ENCODE data around the gene PODNL1.
"Not testable (repeated sequence)": the region's sequence is repeated elsewhere in the genome, so short reads cannot be mapped to it uniquely, and the experiment has no call there.

PODNL1 gene

GRCh38 chr19:13972368-13973155, 34.3 kb upstream of the PODNL1 start:
- DNase-seq (ENCODE audit: low read depth): no peak

DNA sequence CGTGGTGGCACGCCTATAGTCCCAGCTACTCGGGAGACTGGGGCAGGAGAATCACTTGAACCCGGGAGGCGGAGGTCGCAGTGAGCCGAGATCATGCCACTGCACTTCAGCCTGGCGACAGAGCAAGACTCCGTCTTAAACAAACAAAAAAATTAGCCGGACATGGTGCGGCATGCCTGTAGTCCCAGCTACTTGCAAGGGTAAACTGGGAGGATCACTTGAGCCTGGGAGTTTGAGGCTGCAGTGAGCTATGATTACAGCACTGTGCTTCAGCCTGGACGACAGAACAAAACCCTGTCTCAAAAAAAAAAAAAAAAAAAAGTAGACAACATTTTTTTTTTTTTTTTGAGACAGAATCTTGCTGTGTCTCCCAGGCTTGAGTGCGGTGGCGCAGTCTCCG, 33.7 kb upstream of the PODNL1 start:
- DNase-seq (ENCODE audit: low read depth): not testable (repeated sequence)

- no peak for DNase-seq (ENCODE audit: low read depth)
Observed at GRCh38 chr19:13969897-13970296, 31.7 kb upstream of the PODNL1 start.

- DNase-seq (ENCODE audit: low read depth): no peak
Observed at GRCh38 chr19:13968999-13969398, 30.8 kb upstream of the PODNL1 start.

- DNase-seq (ENCODE audit: low read depth): no peak
Observed at GRCh38 chr19:13968383-13968935, 30.2 kb upstream of the PODNL1 start.

GRCh38 chr19:13967206-13967605, 29.0 kb upstream of the PODNL1 start:
- not testable (repeated sequence) for DNase-seq (ENCODE audit: low read depth)

DNA sequence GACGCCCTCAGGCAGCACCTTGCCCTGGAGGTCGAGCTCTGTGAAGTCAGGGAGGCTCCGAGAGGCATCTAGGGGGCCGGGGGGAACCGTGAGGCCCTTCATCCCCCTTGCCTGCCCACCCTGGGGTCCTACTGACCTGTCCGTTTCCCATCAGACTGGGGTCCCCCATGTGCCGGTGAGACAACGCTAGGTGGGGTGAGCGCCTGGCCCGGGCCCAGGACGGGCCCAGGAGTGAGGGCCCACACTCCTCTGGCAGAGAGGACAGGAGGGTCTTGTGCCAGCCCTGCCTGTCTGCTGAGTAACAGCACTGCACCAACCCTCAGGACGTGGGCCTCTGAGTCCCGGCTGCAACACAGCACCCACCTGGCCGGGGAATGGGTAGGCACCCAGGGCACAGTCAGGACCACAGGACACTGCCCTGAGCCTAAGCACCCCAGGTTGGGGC, 28.5 kb upstream of the PODNL1 start:
- no peak for DNase-seq (ENCODE audit: low read depth)

GRCh38 chr19:13965926-13966683, 27.9 kb upstream of the PODNL1 start:
- no peak for DNase-seq (ENCODE audit: low read depth)

DNA sequence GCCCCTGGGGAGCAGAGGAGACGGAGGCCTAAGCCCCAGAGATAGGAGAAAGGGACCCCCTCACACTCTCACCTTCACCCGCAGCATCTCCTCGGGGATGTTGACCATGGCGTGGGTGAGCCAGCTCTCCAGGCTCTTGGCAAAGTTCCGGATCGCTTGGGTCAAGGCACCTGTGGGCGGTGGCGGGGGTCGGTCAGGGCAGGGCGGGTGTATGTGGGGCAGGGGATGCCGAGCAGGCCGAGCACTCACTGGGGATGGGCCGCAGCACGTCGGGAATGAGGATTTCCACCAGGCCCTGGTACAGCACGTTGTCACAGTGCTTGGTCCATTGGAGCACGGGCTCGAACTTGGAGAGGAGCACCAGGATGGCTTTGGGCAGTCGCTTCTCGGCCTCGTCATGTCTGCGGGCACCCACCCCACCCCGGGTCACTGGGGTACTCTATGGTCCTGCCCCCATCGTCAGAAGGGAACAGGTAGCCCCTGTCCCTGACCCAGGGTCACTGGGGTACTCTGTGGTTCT, 27.2 kb upstream of the PODNL1 start:
- DNase-seq (ENCODE audit: low read depth): no peak

- DNase-seq (ENCODE audit: low read depth): no peak
Observed at GRCh38 chr19:13964776-13965175, 26.6 kb upstream of the PODNL1 start.

- DNase-seq (ENCODE audit: low read depth): no peak
Observed at GRCh38 chr19:13963603-13964105, 25.4 kb upstream of the PODNL1 start.

DNA sequence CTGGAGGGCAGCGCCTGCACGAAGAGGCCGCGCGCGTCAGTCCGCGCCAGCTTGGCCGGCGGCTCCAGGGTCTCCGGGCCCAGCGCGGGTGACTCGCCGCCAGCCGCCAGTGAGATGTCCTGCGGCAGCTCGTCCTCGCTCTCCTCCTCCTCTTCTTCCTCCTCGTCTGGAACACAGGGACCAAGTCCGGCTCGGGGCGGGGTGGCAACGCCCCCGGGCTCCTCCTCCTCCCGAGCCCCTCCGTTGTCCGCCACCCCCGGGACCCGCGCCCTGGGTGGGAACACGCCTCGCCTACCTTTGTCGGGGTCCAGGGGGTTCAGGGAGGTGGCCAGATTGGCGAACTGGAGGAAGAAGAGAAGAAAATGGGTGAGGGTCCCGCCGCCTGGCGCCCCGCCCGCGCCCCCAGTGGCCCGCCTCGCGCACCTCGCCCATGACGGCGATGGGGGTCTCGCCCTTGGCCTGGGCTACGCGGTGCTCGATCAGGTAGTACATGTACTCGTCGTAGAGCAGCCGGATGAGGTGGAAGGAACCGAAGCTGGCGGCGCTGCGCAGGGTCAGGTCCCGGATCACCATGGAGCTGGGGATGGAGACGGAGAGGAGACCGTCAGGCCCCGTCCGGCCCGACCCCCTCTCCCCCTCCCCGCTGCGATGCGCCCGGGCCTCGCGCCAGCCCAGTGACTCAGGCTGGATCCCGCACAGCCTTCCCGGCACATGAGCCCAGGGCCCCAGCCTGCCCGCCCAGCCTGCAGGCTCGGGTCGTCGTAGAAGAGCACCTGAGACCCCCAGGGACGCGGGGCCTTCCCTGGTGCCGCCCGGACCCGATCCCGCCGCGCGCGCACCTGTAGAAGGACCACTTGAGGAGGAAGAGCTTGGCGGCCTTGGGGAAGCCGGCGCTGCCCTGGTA, 24.7 kb upstream of the PODNL1 start:
- no peak for DNase-seq (ENCODE audit: low read depth)

GRCh38 chr19:13961826-13962698, 23.8 kb upstream of the PODNL1 start:
- DNase-seq (ENCODE audit: low read depth): no peak

DNA sequence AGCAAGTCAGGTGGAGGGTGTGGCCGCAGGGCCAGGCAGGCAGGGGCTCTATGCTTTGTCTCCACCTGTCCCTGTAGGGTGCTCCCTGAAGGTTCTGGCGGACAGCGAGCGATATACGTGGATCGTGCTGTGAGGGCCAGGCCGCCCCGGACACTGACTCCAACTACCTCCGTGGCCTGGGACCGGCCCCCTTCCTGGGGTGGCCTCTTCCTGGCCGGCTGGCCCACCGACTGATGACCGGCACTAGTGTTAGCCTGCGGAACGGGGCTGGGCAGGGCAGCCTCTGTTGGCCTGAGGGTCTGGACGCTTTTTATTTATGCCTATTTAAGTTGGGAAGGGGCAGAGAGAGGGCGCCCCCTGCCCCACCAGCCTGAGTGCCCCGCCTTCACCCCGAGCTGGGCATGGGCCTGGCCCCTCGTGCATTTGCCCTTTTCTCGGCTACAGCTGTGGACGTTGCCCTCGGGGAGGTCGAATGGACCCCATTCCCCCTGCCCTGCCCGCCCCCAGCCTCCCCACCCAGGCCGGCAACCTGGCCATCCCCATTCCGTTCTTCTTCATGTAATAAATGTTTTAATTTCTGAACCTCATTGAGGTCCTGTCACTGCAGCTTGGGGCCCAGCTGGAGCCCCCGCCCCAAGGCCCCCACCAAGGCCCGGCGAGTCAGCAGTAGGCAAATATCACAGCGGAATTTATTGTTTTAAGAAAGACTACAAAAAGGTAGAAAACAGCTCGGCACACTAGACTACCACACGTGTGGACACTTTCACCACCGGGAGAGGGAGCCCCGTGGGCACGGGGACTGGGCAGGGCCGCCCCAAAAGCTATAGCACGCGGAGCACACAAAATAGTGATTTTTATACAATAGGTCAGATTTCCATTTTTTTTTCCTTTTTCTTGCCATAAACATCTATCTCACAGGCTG, 22.9 kb upstream of the PODNL1 start:
- DNase-seq (ENCODE audit: low read depth): no peak

- no peak for DNase-seq (ENCODE audit: low read depth)
Observed at GRCh38 chr19:13959962-13960862, 22.0 kb upstream of the PODNL1 start.

DNA sequence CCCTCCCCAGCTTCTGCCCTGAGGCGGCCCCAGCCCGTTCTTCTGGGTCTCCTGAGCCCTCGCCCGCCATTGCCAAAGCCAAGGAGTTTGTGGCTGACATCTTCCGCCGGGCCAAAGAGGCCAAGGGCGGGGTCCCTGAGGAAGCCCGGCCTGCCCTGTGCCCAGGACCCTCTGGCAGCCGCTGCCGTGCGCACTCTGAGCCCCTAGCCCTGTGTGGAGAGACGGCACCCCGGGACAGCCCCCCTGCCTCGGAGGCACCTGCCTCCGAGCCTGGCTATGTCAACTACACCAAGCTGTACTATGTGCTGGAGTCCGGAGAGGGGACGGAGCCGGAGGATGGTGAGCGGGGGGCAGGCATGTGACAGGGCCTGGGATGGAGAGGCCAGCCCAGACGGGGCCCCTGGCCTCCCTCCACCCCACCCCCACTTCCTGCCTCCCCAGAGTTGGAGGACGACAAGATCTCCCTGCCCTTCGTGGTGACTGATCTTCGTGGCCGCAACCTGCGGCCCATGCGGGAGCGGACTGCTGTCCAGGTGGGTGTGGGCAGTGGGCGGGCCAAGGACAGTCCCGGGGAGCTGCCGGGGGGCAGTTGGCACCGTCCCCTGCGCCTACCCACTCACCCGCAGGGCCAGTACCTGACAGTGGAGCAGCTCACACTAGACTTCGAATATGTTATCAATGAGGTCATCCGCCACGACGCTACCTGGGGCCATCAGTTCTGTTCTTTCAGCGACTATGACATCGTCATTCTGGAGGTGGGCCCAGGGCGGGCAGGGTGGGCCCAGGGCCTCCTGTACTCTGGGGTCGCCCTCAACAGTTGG, 21.1 kb upstream of the PODNL1 start:
- no peak for DNase-seq (ENCODE audit: low read depth)

GRCh38 chr19:13958043-13958442, 19.8 kb upstream of the PODNL1 start:
- no peak for DNase-seq (ENCODE audit: low read depth)

DNA sequence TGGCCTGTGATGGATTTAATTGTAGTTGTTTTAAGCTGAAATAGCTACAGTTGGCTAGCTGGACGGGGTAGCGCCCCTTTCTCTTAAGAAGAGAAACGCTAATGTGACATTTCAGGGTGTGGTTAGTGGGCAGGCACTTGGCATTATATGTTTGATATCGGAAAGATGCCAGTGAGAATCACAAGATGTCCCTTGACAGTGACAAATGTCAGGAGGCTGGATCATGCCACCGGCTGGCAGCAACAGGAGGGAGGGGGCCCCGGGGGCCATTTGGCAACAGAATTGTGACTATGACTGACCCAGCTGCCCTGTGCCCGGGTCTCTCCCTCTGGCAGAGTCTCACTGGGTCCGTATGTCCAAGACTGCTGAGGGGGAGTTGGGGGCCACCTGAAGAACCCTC, 18.8 kb upstream of the PODNL1 start:
- no peak for DNase-seq (ENCODE audit: low read depth)

All from non-pigmented ciliary epithelial cell (primary cell).